H9 (cell line): ENCODE data around the gene PCDH18. TPM values are rescaled to one million over a fixed set of nuclear protein-coding genes. Genes with fewer than 3 reads are reported as not detected.

Source experiments
- DNase-seq: peaks from one replicate; pipeline ENCODE4 v3.0.0-alpha.2; 2017
- H2AFZ ChIP-seq: one replicate; pipeline ENCODE4 v1.6.1; 2013; ENCODE audit warnings: mild to moderate bottlenecking, low read length, control low read depth, moderate library complexity
- H2AK5ac ChIP-seq: 2 replicates; pipeline ENCODE4 v1.6.1; 2013; ENCODE audit warnings: low read length, control low read depth, mixed read lengths; ENCODE audit not compliant: insufficient read length
- H2BK120ac ChIP-seq: one replicate; pipeline ENCODE4 v1.6.1; 2013; ENCODE audit warnings: low read depth, mild to moderate bottlenecking, low read length, control low read depth, inconsistent platforms; ENCODE audit not compliant: poor library complexity, severe bottlenecking
- H2BK12ac ChIP-seq: 2 replicates; pipeline ENCODE4 v1.6.1; 2013; ENCODE audit warnings: low read length, control low read depth, mixed read lengths, low read depth; ENCODE audit not compliant: insufficient read length
- H2BK15ac ChIP-seq: 2 replicates; pipeline ENCODE4 v1.6.1; 2013; ENCODE audit warnings: low read depth, low read length, control low read depth
- H2BK20ac ChIP-seq: one replicate; pipeline ENCODE4 v1.6.1; 2013; ENCODE audit warnings: low read depth, mild to moderate bottlenecking, low read length, control low read depth, inconsistent platforms; ENCODE audit not compliant: poor library complexity, severe bottlenecking
- H2BK5ac ChIP-seq: 2 replicates; pipeline ENCODE4 v1.6.1; 2013; ENCODE audit warnings: low read length, control low read depth, mixed read lengths; ENCODE audit not compliant: insufficient read length
- H3K14ac ChIP-seq: 2 replicates; pipeline ENCODE4 v1.6.1; 2013; ENCODE audit warnings: low read length, control low read depth; ENCODE audit not compliant: insufficient read depth
- H3K18ac ChIP-seq: 2 replicates; pipeline ENCODE4 v1.6.1; 2013; ENCODE audit warnings: low read depth, mild to moderate bottlenecking, mixed read lengths, low read length, control low read depth; ENCODE audit not compliant: insufficient read length
- H3K23ac ChIP-seq: 2 replicates; pipeline ENCODE4 v1.6.1; 2013; ENCODE audit warnings: low read length, control low read depth, mixed read lengths, low read depth; ENCODE audit not compliant: insufficient read length
- H3K23me2 ChIP-seq: 2 replicates; pipeline ENCODE4 v1.6.1; 2013; ENCODE audit warnings: low read depth, mild to moderate bottlenecking, mixed read lengths, low read length, control low read depth; ENCODE audit not compliant: insufficient read length, poor library complexity, severe bottlenecking
- H3K27ac ChIP-seq: 2 replicates; pipeline ENCODE4 v1.5.1; 2013; ENCODE audit warnings: low read length, control low read depth, mixed read lengths, low read depth; ENCODE audit not compliant: insufficient read length
- H3K27me3 ChIP-seq: 2 replicates; pipeline ENCODE4 v1.6.1; 2013; ENCODE audit warnings: low read length, control low read depth, inconsistent platforms; ENCODE audit not compliant: insufficient read depth
- H3K4ac ChIP-seq: 2 replicates; pipeline ENCODE4 v1.6.1; 2013; ENCODE audit warnings: low read depth, mild to moderate bottlenecking, control low read depth, inconsistent platforms, low read length, moderate library complexity
- H3K4me1 ChIP-seq: 2 replicates; pipeline ENCODE4 v1.6.1; 2013; ENCODE audit warnings: low read length, control low read depth, inconsistent platforms; ENCODE audit not compliant: insufficient read depth
- H3K4me2 ChIP-seq: 2 replicates; pipeline ENCODE4 v1.6.1; 2013; ENCODE audit warnings: low read length, control low read depth, mixed read lengths; ENCODE audit not compliant: insufficient read length, insufficient read depth
- H3K56ac ChIP-seq: 2 replicates; pipeline ENCODE4 v1.6.1; 2013; ENCODE audit warnings: low read depth, mild to moderate bottlenecking, mixed read lengths, low read length, control low read depth; ENCODE audit not compliant: insufficient read length
- H3K79me1 ChIP-seq: 2 replicates; pipeline ENCODE4 v1.6.1; 2013; ENCODE audit warnings: low read depth, mild to moderate bottlenecking, moderate library complexity, low read length, control low read depth, inconsistent platforms; ENCODE audit not compliant: insufficient read depth, poor library complexity, severe bottlenecking
- H3K79me2 ChIP-seq: 2 replicates; pipeline ENCODE4 v1.6.1; 2013; ENCODE audit warnings: low read length, control low read depth, inconsistent platforms; ENCODE audit not compliant: insufficient read depth
- H3K9ac ChIP-seq: 2 replicates; pipeline ENCODE4 v1.6.1; 2013; ENCODE audit warnings: low read length, control low read depth, mixed read lengths; ENCODE audit not compliant: insufficient read length; ENCODE audit errors: extremely low read depth
- H3K9me3 ChIP-seq: one replicate; pipeline ENCODE4 v1.6.1; 2013; ENCODE audit warnings: low read depth, low read length, inconsistent platforms; ENCODE audit not compliant: control insufficient read depth
- H3T11ph ChIP-seq: one replicate; pipeline ENCODE4 v1.6.1; 2013; ENCODE audit warnings: mild to moderate bottlenecking, low read length, control low read depth, inconsistent platforms
- H4K20me1 ChIP-seq: one replicate; pipeline ENCODE4 v1.6.1; 2013; ENCODE audit not compliant: control insufficient read depth, insufficient read length, insufficient read depth
- H4K5ac ChIP-seq: 2 replicates; pipeline ENCODE4 v1.6.1; 2013; ENCODE audit warnings: low read depth, mild to moderate bottlenecking, mixed read lengths, low read length, control low read depth; ENCODE audit not compliant: insufficient read length
- H4K8ac ChIP-seq: replicated peaks from 2 replicates; pipeline ENCODE4 v1.6.1; 2013; ENCODE audit warnings: low read length, control low read depth, mixed read lengths, low read depth; ENCODE audit not compliant: insufficient read length
- H4K91ac ChIP-seq: 2 replicates; pipeline ENCODE4 v1.6.1; 2013; ENCODE audit warnings: low read depth, mild to moderate bottlenecking, moderate library complexity, mixed read lengths, low read length, control low read depth; ENCODE audit not compliant: insufficient read length
- H3K27ac Mint-ChIP-seq, 3 experiments: 2 replicates in 2 of 3; 3 replicates in 1 of 3; pipeline ENCODE4 v1.8.0; 2020 to 2021; ENCODE audit warnings: mixed read lengths in 3 of 3, mild to moderate bottlenecking in 1 of 3, moderate library complexity in 1 of 3
- H3K27me3 Mint-ChIP-seq: 2 replicates; pipeline ENCODE4 v1.8.0; 2021; ENCODE audit warnings: low read depth, mild to moderate bottlenecking, moderate library complexity, mixed read lengths
- H3K36me3 Mint-ChIP-seq, 3 experiments: 2 replicates in 2 of 3; 3 replicates in 1 of 3; pipeline ENCODE4 v1.8.0; 2020 to 2021; ENCODE audit warnings: low read depth in 3 of 3, mixed read lengths in 3 of 3; ENCODE audit not compliant: insufficient read depth in 1 of 3
- H3K4me1 Mint-ChIP-seq, 2 experiments: 2 replicates each; pipeline ENCODE4 v1.8.0; 2020; ENCODE audit warnings: mixed read lengths in 2 of 2
- H3K4me3 Mint-ChIP-seq, 2 experiments: 2 replicates in 1 of 2; 3 replicates in 1 of 2; pipeline ENCODE4 v1.8.0; 2020 to 2021; ENCODE audit warnings: mild to moderate bottlenecking in 2 of 2, mixed read lengths in 2 of 2, moderate library complexity in 1 of 2
- H3K9me3 Mint-ChIP-seq, 2 experiments: 2 replicates in 1 of 2; 3 replicates in 1 of 2; pipeline ENCODE4 v1.8.0; 2020; ENCODE audit warnings: mild to moderate bottlenecking in 2 of 2, mixed read lengths in 2 of 2, moderate library complexity in 1 of 2
- CTCF ChIP-seq: fragments of 200-600 bp; sonication (generic); conservative IDR thresholded peaks from 3 replicates; pipeline ENCODE4 v1.8.0; 2021; ENCODE audit warnings: antibody characterized with exemption, mild to moderate bottlenecking
- WGBS: extraction: QIAGEN DNeasy Blood & Tissue Kit; methylation state at CpG from one replicate; pipeline ENCODE4 v1.1.7; 2013; ENCODE audit warnings: missing lambda C conversion rate, low lambda C conversion rate, mixed read lengths; ENCODE audit not compliant: insufficient read length; ENCODE audit errors: extremely low coverage; 5-methylcytosine and 5-hydroxymethylcytosine counted together
- total RNA-seq: library from RNA; stranded (reverse); gene quantifications from 2 replicates; pipeline ENCODE4 v1.2.1, GENCODE V29; 2021

Gene PCDH18
- total RNA-seq, 1 experiment from 2014 or later: 60.7 TPM

GRCh38 chr4:137471461-137471860, 60.8 kb downstream of the PCDH18 start:
- H3K4me3 Mint-ChIP-seq: no peak overlapping the region
- Histone ChIP-seq H2AK5ac (no peak overlapping the region), H3K4me1 (no peaks in the 10 kb centered on the region), H3K14ac (no peak overlapping the region), H4K20me1 (no peaks in the 10 kb centered on the region), H4K8ac (no peak overlapping the region), H2BK120ac (no peak overlapping the region), H2AFZ (no peak overlapping the region), H2BK20ac (no peak overlapping the region), H4K5ac (no peak overlapping the region), H3K9me3 (no peaks in the 10 kb centered on the region), H4K91ac (no peak overlapping the region), H3T11ph (no peak overlapping the region), H3K56ac (no peak overlapping the region), H3K27ac (no peak overlapping the region), H2BK15ac (no peak overlapping the region), H2BK5ac (no peak overlapping the region), H3K23ac (no peak overlapping the region), H3K4me2 (no peak overlapping the region), H3K23me2 (no peaks in the 10 kb centered on the region), H3K9ac (no peak overlapping the region), H3K27me3 (no peaks in the 10 kb centered on the region), H3K4ac (no peak overlapping the region), H2BK12ac (no peak overlapping the region), H3K79me2 (no peaks in the 10 kb centered on the region), H3K18ac (no peak overlapping the region), H3K79me1 (no peaks in the 10 kb centered on the region)
- no peak overlapping the region for H3K27ac Mint-ChIP-seq
- TF ChIP-seq CTCF: no peak
- no CpG with 5 or more reads among the region's 1 CpG for WGBS
- DNase-seq: no peak
- H3K36me3 Mint-ChIP-seq: peaks cover 1 to 20% (median 13%) of the 10 kb centered on the region in 3 experiments; a peak in 5 of 7 replicates
- peaks cover 3 to 7% of the 10 kb centered on the region in 2 experiments for H3K4me1 Mint-ChIP-seq
- no peaks in the 10 kb centered on the region for H3K27me3 Mint-ChIP-seq
- peaks cover 15 to 20% of the 10 kb centered on the region in 2 experiments for H3K9me3 Mint-ChIP-seq
